Nephron (organoid): Measurements from ENCODE around the gene RASA1.
A peak's percentile ranks its signal among the peaks of the same experiment; 100 is the strongest.

ENCODE experiments used
- H3K27ac Mint-ChIP-seq, 3 experiments: 2 replicates each; pipeline ENCODE4 v1.8.0; 2020; ENCODE audit warnings: mixed read lengths in 3 of 3, mild to moderate bottlenecking in 2 of 3, moderate library complexity in 1 of 3
- H3K27me3 Mint-ChIP-seq: 2 replicates; pipeline ENCODE4 v1.8.0; 2021; ENCODE audit warnings: low read depth, mild to moderate bottlenecking, moderate library complexity, mixed read lengths
- H3K36me3 Mint-ChIP-seq: 2 replicates; pipeline ENCODE4 v1.8.0; 2020; ENCODE audit warnings: low read depth, mixed read lengths
- H3K4me1 Mint-ChIP-seq: 2 replicates; pipeline ENCODE4 v1.8.0; 2020; ENCODE audit warnings: mixed read lengths
- H3K4me3 Mint-ChIP-seq, 3 experiments: 2 replicates each; pipeline ENCODE4 v1.8.0; 2020; ENCODE audit warnings: mild to moderate bottlenecking in 3 of 3, mixed read lengths in 3 of 3, moderate library complexity in 2 of 3
- H3K9me3 Mint-ChIP-seq: 2 replicates; pipeline ENCODE4 v1.8.0; 2020; ENCODE audit warnings: mixed read lengths
- CTCF ChIP-seq, 3 experiments: fragments of 200-600 bp; sonication (generic); IDR thresholded peaks; one replicate each; pipeline ENCODE4 v1.5.0; 2021; ENCODE audit warnings: antibody characterized with exemption in 3 of 3; ENCODE audit not compliant: unreplicated experiment in 3 of 3

Gene RASA1

GRCh38 chr5:87329114-87329513 is 61.4 kb downstream of the RASA1 start:
- Mint-ChIP-seq H3K9me3 (no peaks in the 10 kb centered on the region), H3K4me3 (no peak overlapping the region), H3K27ac (no peak overlapping the region), H3K36me3 (peaks cover 24% of the 10 kb centered on the region), H3K27me3 (no peaks in the 10 kb centered on the region), H3K4me1 (no peaks in the 10 kb centered on the region)
- TF ChIP-seq CTCF (IDR thresholded peaks at IDR 0.05; ENCODE audit: unreplicated experiment in 3 of 3) = no peak

- TF ChIP-seq CTCF (IDR thresholded peaks at IDR 0.05; ENCODE audit: unreplicated experiment in 3 of 3) = no peak
- Mint-ChIP-seq H3K4me1 (no peaks in the 10 kb centered on the region), H3K27me3 (no peaks in the 10 kb centered on the region), H3K27ac (no peak overlapping the region), H3K36me3 (peaks cover 62% of the 10 kb centered on the region), H3K4me3 (no peak overlapping the region), H3K9me3 (no peaks in the 10 kb centered on the region)
Observed at GRCh38 chr5:87339986-87340385, 72.3 kb downstream of the RASA1 start.

- Mint-ChIP-seq H3K27ac (peak overlapping the region in 1 of 3 experiments; percentile 2), H3K9me3 (no peaks in the 10 kb centered on the region), H3K4me1 (no peaks in the 10 kb centered on the region), H3K27me3 (no peaks in the 10 kb centered on the region), H3K4me3 (no peak overlapping the region), H3K36me3 (peaks cover 58% of the 10 kb centered on the region)
- TF ChIP-seq CTCF (IDR thresholded peaks at IDR 0.05; ENCODE audit: unreplicated experiment in 3 of 3) = no peak
Observed at GRCh38 chr5:87340716-87341115, 73.0 kb downstream of the RASA1 start.

GRCh38 chr5:87347272-87347671 is 79.6 kb downstream of the RASA1 start:
- H3K9me3 Mint-ChIP-seq = no peaks in the 10 kb centered on the region
- no peaks in the 10 kb centered on the region for H3K4me1 Mint-ChIP-seq
- no peaks in the 10 kb centered on the region for H3K27me3 Mint-ChIP-seq
- no peak overlapping the region for H3K4me3 Mint-ChIP-seq
- TF ChIP-seq CTCF (IDR thresholded peaks at IDR 0.05; ENCODE audit: unreplicated experiment in 3 of 3) = no peak
- H3K36me3 Mint-ChIP-seq = peaks cover 35% of the 10 kb centered on the region
- no peak overlapping the region for H3K27ac Mint-ChIP-seq

- H3K27me3 Mint-ChIP-seq = no peaks in the 10 kb centered on the region
- no peak overlapping the region for H3K27ac Mint-ChIP-seq
- H3K9me3 Mint-ChIP-seq = no peaks in the 10 kb centered on the region
- H3K4me3 Mint-ChIP-seq = no peak overlapping the region
- no peak for TF ChIP-seq CTCF (IDR thresholded peaks at IDR 0.05; ENCODE audit: unreplicated experiment in 3 of 3)
- H3K4me1 Mint-ChIP-seq = no peaks in the 10 kb centered on the region
- peaks cover 34% of the 10 kb centered on the region for H3K36me3 Mint-ChIP-seq
Observed at GRCh38 chr5:87347841-87348240, 80.2 kb downstream of the RASA1 start.

GRCh38 chr5:87354496-87354895 is 86.8 kb downstream of the RASA1 start:
- H3K36me3 Mint-ChIP-seq = peaks cover 61% of the 10 kb centered on the region

More at GRCh38 chr5:87354496-87354895, 86.8 kb downstream of the RASA1 start:
- TF ChIP-seq CTCF (IDR thresholded peaks at IDR 0.05; ENCODE audit: unreplicated experiment in 3 of 3) = no peak
- no peaks in the 10 kb centered on the region for H3K27me3 Mint-ChIP-seq
- no peak overlapping the region for H3K4me3 Mint-ChIP-seq
- H3K9me3 Mint-ChIP-seq = peaks cover 8% of the 10 kb centered on the region
- H3K4me1 Mint-ChIP-seq = no peaks in the 10 kb centered on the region
- peak overlapping the region; percentile 57 to 90 (median 87) for H3K27ac Mint-ChIP-seq
